Measurements from ENCODE around the gene CCL8. TPM values are rescaled to one million over a fixed set of nuclear protein-coding genes. Genes with fewer than 3 reads are reported as not detected.

CCL8 gene
- total RNA-seq, 1 donor from 2014 or later = 1.5 TPM

DNA sequence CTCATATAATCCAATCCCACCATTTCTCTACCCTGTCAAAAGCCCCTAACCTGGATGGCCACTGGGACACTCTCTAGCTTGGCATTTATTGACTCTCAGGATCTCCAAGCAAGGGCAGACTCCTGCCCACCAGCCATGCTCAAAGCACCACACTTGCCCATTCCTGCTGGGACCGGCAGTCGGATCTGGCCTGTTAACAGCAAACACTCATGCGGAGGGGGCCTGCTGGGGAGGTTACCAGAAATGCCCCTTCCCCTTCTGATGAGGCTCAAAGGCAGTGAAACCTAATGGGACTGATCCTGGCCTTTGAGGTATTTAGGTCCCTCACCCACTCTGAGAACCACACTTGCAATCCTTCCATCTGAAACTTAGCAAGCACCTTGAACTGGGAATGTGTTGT, 50.3 kb downstream of the CCL8 start:
- H3K36me3 ChIP-seq = no peaks in the 10 kb centered on the region
- no peaks in the 10 kb centered on the region for H3K9me3 ChIP-seq
- no peak for DNase-seq
- H3K27me3 ChIP-seq = no peaks in the 10 kb centered on the region
- intact Hi-C loops (cut with DNase I) = no loop called here
- H3K4me1 ChIP-seq = peaks cover 20% of the 10 kb centered on the region
- no peak overlapping the region for H3K4me3 ChIP-seq
- no peak for TF ChIP-seq CTCF (IDR thresholded peaks at IDR 0.05)
- ATAC-seq = no peak
- H3K27ac ChIP-seq = no peak overlapping the region

GRCh38 chr17:34370376-34370996, 51.3 kb downstream of the CCL8 start:
- H3K27ac ChIP-seq = no peak overlapping the region
- DNase-seq (no peak), ATAC-seq (no peak)
- no peaks in the 10 kb centered on the region for H3K36me3 ChIP-seq
- no peak overlapping the region for H3K4me3 ChIP-seq
- H3K9me3 ChIP-seq = no peaks in the 10 kb centered on the region
- intact Hi-C loops (cut with DNase I) = no loop called here
- TF ChIP-seq CTCF (IDR thresholded peaks at IDR 0.05) = no peak
- H3K27me3 ChIP-seq = no peaks in the 10 kb centered on the region
- peaks cover 20% of the 10 kb centered on the region for H3K4me1 ChIP-seq

GRCh38 chr17:34370997-34371395, 51.8 kb downstream of the CCL8 start:
- no peak for ATAC-seq
- intact Hi-C loops (cut with DNase I) = no loop called here

More at GRCh38 chr17:34370997-34371395, 51.8 kb downstream of the CCL8 start:
- peaks cover 20% of the 10 kb centered on the region for H3K4me1 ChIP-seq
- H3K27ac ChIP-seq = no peak overlapping the region
- no peak for TF ChIP-seq CTCF (IDR thresholded peaks at IDR 0.05)
- no peaks in the 10 kb centered on the region for H3K36me3 ChIP-seq
- H3K4me3 ChIP-seq = no peak overlapping the region
- H3K27me3 ChIP-seq = no peaks in the 10 kb centered on the region
- H3K9me3 ChIP-seq = no peaks in the 10 kb centered on the region
- no peak for DNase-seq

Other genes with a start within 250 kb of the CCL8 start
- gene CCL2, start 64.2 kb upstream of the CCL8 start, total RNA-seq = 53.3 TPM
- not detected for gene CCL7, start 49.2 kb upstream of the CCL8 start, total RNA-seq
- 0.98 TPM for gene CCL11, start 33.7 kb upstream of the CCL8 start, total RNA-seq
- 10.2 TPM for gene CCL13, start 37.0 kb downstream of the CCL8 start, total RNA-seq
- gene CCL1, start 43.8 kb downstream of the CCL8 start, total RNA-seq = not detected